ENCODE data around the gene PAPPA2. TPM values are rescaled to one million over a fixed set of nuclear protein-coding genes. Genes with fewer than 3 reads are reported as not detected.
"Not testable (repeated sequence)": the region's sequence is repeated elsewhere in the genome, so short reads cannot be mapped to it uniquely, and the experiment has no call there.

The PAPPA2 gene
- total RNA-seq, 1 experiment from 2014 or later: 0.06 TPM

DNA sequence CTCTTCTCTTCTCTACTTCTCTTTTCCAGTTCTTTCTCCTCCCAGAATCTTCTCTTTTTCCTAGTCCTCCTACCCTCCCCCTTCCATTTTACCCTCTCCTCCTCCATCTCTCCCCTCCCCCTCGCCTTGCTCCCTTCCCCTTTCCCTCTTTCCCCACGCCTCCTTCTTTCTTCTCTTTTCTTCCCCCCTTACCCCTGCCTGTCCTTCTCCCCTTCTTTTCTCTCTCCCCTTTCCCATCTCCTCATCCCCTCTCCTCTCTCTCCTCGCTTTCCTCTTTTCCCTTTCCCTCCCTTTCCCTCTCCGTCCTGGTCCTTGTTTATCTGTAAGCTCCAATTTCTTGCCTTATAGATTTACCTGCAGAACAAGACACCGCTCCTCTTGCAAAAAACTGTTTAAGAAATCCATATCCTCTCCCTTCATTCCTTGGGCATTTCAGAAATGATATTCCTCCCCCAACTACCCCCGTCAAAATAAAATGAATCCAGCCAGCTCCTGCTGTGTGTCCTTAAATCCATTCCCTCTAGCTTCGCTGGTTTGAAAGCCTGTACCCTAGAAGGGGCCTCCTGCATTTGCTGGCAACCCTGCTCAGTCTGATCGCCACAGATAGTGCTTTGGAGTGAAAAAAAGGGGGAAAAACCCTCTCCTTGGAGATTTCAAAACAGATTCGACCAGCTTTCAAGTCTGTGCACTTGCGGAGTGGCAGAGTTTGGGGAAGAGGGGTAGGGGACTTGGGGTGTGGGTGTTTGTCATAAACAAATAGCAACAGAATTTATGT lies 89.4 kb downstream of the PAPPA2 start:
- no peak for DNase-seq (ENCODE audit: low read depth)

DNA sequence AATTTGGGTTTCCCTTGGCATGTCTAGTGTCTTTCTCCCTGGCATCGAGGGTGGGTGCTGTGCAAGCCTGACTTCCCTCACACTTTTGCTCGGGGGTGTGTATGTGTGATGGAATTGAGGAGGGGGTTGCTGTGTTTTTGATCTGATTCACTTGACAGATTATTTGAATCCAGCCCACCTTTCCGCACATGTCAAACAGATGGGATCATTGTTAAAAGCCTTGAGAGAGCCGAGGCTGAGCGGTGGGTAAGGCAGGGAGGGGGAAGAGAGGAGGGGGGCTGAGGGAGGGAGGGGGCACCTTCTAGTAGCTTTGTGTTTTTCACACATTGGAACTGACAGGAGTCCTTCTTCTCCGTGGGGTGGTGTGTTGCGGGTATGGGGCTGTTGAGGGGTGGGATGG lies 90.0 kb downstream of the PAPPA2 start:
- DNase-seq (ENCODE audit: low read depth): no peak

DNA sequence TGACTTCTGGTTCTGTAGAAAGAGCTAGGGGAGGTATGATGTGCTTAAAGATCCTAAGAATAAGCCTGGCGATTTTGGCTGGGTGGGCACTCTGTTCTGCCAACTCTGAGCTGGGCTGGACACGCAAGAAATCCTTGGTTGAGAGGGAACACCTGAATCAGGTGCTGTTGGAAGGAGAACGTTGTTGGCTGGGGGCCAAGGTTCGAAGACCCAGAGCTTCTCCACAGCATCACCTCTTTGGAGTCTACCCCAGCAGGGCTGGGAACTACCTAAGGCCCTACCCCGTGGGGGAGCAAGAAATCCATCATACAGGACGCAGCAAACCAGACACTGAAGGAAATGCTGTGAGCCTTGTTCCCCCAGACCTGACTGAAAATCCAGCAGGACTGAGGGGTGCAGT lies 93.3 kb downstream of the PAPPA2 start:
- DNase-seq (ENCODE audit: low read depth): no peak

DNA sequence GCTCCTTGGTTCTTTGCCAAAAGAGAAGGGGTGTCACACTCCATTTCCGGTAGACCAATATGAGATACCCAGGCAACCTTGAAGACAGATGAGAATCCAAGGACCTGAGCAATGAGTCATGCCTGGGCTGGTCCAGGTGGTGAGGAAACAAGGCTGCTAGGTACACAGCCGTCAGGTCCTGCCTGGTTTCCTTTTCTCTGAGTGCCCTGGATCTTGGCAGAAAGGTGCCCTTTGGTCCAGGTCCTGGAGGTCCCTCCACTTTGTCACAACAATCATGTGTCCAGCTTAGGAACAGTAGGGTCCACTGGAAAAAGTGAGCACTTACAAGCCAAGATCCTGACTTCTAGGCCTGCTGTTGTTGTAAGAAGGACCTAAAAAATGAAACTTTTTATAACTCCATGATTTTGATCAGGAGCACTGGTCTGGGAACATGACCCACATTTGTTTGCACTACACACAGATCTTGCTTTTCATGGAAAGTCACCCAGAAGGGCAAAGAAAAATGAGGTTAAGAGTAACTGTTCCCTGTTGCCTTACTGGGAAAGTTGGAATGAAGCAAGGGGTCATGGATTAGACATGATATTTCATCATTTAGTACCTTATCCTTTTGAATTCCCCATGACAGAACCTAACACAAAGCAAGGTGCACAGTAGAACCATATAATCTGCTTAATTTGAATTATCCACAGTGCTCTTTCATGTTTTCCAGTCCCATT lies 94.7 kb downstream of the PAPPA2 start:
- DNase-seq (ENCODE audit: low read depth): no peak

DNA sequence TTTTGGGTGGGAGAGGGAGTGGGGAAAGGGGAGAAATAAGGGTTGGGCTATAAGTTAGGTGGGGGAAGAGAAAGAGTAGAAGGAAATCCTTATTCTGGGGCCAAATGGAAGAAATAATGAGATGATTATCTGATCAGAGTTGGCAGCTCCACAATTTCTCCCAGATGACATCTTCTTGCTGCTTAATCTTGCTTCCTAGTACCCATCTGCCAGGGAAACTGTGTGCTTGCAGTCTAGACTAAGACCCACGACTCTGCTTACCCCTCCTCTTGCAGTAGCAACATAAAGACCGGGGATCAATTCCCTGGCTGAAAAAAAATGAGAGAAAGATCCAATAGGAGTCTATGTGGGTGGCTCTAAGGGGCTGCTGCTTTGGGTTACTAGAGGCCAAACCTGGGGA lies 95.6 kb downstream of the PAPPA2 start:
- no peak for DNase-seq (ENCODE audit: low read depth)

DNA sequence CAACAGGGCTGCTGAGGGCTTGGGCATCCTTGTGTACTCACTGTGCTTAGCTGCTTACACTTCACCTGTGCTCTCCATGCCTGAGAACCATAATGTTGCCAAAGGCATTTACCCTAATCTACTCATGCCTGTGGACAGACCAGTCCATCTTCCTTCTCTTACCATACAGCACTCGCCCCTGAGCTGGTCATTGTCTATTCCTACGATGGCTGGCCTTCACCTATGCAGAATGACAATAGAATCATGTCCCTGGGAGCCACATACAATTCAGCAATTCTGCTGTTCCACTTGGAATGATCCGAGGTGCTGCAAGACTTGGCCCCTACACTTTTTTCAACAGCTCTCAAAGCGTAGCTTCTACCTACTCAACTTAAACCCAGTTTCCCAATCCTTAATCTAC lies 96.5 kb downstream of the PAPPA2 start:
- DNase-seq (ENCODE audit: low read depth): no peak

DNA sequence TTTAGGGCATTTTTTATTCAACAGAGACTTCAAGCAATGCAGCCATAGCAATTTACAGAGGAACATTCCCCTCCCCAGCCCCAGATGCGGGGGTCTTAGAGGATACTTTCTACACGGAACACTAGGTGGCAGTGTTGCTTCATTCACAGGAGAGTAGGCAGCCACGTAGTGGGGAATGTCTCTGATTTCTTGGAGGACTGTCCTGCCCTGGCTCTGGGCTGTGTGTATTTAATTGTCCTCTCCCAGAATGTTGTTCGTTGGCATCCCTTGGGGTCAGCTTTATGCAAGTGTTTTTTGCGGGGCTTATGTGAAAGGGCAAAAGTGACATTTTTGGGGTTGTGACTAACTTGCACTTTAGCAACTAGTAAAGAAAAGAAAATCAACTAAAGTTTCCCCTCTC lies 96.9 kb downstream of the PAPPA2 start:
- peak; percentile 5 for DNase-seq (ENCODE audit: low read depth)

DNA sequence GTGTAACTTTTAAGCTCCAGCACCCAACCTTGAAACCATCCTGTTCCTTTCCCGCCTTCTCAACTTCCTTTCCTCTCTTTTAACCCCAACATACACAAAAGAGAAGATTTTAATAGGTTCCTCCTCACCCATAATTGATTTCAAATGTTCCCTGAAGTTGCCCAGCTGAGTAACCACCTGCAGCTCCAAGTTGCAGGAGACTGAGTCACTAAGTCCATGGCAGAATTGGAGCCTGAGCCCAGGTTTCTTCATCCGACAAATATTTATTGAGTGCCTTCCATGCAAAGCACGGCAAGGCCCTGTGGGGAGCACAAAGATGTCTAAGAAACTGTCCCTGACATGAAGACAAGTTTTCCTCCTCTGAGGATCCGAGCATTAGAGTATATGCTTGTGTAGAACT lies 97.7 kb downstream of the PAPPA2 start:
- no peak for DNase-seq (ENCODE audit: low read depth)

DNA sequence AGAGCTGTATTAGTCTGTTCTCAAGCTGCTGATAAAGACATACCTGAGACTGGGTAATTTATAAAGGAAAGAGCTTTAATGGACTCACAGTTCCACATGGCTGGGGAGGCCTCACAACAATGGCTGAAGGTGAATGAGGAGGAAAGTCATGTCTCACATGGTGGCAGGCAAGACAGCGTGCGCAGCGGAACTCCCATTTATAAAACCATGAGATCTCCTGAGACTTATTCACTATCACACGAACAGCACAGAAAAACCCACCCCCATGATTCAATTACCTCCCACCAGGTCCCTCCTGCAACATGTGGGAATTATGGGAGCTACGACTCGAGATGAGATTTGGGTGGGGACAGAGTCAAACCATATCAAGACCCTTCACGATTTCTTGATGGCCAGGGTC lies 98.8 kb downstream of the PAPPA2 start:
- not testable (repeated sequence) for DNase-seq (ENCODE audit: low read depth)

DNA sequence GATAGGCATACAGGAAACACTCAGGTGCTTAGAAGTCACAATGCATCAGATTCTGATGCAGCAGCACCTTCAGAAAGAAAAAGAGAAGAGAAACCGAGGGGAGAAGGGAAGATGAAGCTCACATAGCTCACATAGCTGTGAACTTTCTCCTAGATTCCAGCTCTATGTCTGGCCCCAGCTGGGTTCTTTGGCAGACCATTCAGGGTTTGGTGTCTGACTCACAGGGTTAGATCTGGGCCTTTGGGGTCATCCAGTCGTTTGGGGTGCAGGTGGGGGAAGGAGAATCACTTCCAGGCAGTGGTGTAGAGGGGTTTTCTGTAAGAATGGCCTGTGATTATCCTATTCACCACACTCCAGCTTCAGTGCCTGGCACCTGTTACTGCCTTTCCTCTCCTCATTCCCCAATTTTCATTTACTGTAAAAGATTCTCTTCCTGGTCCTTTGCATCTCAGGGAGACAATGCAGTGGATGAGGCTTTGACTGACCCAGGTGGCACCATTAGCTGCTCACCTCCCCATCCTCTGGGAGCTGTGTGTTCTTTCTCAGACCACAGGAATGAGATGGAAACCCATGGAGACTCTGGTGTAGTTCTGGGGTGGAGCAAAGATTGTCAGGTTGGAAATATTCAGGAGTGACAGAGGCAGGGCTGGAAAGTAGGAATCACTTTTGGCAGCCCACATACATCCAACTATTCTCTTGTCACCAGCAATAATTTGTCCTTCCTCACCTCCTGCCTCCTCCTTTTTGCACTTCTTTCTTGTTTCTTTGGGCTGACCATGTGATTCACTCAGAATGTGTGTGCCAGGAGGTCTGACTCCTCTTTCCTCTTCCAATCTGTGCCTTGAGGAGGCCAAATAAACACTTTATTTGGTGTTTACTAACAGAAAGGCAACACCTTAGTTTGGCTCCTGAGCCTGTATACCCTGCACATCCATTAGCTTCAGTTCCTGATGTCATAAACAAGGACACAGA lies 103.3 kb downstream of the PAPPA2 start:
- no peak for DNase-seq (ENCODE audit: low read depth)

DNA sequence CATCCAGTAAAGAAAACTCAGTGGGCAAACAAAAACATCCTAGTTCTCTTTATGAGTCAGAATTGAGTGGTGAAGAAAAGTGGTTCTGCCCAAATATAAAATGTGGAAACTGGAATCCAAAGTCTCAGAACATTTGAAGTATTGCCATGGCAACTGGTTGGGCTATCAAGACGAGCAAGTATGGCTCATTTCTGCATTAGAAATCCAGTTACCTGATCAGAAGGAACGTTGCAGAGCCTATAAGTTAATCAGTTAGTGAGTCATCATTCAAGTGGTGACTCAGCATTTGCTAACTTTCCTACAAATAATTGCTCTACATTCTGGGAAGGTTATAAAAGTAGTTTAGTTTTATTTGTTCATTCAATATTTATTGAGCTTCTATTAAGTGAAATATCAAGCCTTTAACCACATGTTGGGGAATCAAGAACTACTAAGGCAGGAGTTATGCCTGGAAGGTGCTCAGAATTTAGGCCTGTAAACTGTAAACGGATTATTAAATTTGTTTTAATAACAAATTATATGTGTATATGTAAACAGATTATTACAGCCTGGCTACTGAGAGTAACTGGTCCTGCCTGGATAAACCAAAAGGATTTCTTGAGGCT lies 104.3 kb downstream of the PAPPA2 start:
- no peak for DNase-seq (ENCODE audit: low read depth)

DNA sequence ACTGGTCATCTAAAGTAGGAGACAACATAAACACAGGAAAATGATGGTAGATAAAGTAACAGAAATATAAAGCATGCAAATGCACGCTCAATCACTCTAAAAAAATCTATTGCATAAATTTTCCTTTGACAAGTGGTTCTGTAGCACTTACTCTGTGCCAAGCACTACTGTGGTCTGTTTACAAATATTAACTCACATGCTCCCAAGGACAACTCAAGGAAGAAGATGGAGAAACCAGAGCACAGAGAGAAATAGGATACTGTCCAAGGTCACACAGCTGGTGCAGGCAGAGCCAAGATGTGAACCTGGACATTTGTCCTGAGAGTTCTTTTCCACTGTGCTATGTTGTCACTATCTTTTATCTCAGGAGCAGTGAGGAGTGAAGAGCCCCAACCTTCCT lies 105.2 kb downstream of the PAPPA2 start:
- no peak for DNase-seq (ENCODE audit: low read depth)

DNA sequence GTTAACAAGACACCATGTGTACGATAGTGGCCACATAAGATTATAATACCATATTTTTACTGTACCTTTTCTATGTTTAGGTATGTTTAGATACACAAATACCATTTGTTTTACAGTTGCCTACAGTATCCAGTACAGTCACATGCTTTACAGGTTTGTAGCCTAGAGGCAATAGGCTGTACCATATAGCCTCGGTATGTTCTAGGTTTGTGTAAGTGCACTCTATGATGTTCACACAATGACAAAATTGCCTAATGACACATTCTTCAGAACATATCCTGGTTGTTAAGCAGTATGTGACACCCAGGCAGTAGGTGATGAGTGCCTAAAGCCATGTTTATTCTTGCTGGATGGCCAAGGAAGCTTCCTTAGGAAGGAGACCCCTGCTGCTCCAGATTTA lies 111.8 kb downstream of the PAPPA2 start:
- DNase-seq (ENCODE audit: low read depth): no peak

DNA sequence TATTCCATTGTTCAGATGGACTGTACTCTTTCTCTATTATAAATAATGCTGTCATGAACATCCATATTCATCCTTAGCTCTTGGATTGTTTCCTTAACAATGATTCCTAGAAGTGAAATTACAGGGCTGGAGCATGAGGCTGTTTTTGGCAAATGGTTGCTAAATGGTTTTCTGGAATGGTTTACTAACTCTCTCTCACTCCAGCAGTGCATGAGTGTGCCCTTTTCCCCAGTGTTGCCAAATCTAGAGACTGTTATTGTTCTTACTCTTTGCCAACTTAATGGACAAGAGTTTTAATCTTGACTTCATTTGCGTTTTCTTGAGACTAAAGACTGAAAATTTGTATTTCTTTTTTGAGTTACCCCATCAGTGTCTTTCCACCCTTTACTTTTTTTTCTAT lies 113.0 kb downstream of the PAPPA2 start:
- no peak for DNase-seq (ENCODE audit: low read depth)

DNA sequence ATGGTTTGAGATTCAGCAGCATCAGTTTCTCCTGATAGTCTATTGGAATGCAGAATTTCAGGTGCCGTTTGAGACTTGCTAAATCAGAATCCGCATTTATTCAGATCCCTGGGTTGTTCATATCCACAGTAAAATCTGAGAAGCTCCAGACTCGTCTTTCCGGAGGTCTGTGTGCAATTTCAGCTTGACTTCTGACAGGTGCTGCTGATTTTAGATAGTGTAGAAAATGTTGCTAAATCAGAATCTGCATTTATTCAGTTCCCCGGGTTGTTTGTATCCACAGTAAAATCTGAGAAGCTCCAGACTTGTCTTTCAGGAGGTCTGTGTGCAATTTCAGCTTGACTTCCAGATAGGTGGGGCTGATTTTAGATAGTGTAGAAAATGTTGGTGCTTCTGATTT lies 113.7 kb downstream of the PAPPA2 start:
- no peak for DNase-seq (ENCODE audit: low read depth)

DNA sequence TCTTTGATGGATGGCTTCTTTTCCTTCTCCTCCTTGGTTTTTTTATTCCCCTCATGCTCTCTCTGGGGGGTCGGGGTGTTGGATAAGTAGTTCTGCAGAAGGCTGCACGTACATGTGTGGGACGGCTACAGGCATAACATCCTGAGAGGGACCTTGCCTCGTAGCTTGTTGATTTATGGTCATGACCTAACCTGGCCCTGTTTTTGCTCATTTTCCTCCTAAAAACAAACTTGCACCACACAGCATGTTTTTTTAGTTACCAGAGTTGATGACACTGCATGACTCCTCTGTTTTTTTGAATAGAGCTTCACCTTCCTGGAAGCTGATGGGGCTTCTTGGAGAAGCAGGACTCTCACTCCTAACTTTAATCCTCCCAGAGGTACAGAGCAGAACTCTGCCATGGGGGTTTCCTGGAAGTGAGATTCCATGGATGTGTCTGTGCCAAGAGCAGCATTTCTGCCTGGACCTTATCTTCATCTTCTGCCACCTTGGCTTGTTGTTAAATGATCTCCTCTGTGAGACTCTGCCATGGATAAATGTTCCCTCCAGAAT lies 114.7 kb downstream of the PAPPA2 start:
- no peak for DNase-seq (ENCODE audit: low read depth)

DNA sequence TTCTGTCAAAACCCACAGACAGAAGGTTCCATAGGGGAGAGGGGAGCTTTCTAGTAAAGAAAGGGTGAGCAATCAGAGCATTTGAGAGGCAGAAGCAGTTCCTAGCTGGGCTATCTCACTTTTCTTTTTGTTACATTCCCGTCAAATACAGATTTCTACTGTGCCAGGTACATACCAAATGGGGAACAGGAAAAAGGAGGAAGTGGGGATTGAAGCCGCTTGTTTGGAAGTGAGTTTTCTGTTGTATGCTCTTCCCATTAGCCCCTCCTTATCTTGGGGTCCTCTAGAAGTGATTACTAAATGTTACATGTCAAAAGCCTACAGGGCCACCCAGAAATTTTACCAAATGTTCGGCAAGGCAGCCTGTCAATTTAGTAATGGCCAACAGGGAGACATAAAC lies 116.1 kb downstream of the PAPPA2 start:
- no peak for DNase-seq (ENCODE audit: low read depth)

DNA sequence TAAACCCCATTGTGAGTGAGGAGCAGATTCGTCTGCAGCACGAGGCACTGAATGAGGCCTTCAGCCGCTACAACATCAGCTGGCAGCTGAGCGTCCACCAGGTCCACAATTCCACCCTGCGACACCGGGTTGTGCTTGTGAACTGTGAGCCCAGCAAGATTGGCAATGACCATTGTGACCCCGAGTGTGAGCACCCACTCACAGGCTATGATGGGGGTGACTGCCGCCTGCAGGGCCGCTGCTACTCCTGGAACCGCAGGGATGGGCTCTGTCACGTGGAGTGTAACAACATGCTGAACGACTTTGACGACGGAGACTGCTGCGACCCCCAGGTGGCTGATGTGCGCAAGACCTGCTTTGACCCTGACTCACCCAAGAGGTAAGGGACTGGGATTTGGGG lies 132.2 kb downstream of the PAPPA2 start:
- DNase-seq (ENCODE audit: low read depth): no peak

DNA sequence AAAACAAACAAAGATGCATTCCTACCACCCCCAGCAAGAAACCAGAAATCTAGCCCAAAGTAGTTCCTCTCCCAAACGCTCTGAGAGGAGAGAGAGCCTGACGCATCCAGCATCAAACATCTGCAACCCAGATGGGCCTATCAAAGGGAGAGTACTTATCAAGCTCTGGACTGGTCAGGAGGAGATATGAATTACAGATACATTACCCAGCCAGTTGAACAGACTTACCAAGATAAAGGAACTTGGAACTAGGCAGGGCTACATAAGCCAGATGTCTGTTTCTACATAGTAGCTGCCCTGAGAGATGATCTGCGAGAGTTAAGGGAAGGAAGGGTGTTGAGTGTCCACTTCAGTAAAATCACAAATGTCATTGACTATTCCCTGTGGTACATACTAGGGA lies 138.4 kb downstream of the PAPPA2 start:
- DNase-seq (ENCODE audit: low read depth): no peak

DNA sequence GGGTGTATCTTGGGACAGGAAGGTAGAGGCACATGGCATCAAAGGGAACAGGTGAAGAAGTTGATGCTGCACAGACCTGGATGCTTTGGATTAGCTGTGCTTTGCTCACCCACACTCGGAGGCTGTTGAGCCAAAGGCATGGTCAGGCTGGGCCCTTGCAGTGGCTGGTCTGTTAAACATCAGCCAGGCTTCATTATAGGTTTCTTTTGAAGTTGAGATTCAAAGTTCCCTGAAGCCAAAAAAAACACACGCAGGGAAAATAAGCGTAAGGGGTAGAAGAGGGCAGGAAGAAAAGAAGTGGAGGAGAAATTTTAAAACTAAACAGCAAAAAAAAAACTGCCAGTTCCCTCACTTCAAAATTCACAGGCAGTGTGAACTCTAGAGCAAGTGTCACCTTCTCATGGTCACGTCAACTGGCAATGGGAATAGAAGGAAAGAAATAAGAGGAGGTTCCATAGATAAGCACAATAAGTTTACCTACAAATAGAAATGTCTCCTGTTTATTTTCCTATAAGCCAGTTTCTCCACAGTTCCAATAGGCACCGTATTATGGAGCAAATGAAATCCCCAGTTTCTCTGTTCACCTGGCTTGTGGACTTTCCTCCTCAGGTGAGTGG lies 139.5 kb downstream of the PAPPA2 start:
- DNase-seq (ENCODE audit: low read depth): no peak

DNA sequence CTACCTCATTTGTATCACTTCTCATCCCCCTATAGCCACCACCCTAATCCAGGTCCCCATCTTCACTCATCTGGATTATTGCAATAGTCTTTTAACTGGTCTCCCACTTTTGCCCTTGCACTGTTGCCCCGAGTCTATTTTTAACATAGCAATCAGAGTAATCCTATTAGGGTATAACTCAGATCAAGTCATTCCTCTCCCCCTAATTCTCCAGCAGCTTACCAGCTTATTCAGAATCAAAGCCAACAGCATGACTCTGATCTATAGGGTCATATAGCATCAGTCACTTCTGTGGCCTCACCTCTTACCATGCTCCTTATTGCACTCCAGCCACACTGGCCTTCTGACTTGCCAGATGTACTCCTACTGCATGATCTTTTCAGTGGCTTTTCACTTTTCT lies 140.7 kb downstream of the PAPPA2 start:
- no peak for DNase-seq (ENCODE audit: low read depth)

Data from LHCN-M2 (cell line).